HEK293 (cell line): Measurements from ENCODE around the gene TAS2R38.

Experiments used
- CTCF ChIA-PET: fragments of 350-600 bp; formaldehyde crosslinking; extraction: SDS; loops from one replicate; lab custom pipeline; 2021; ENCODE audit warnings: antibody characterized with exemption; lab: Yijun Ruan, JAX
- POLR2A ChIA-PET: fragments of 300-600 bp; formaldehyde crosslinking; extraction: SDS; loops from one replicate; lab custom pipeline; 2020; ENCODE audit warnings: antibody characterized with exemption, inconsistent platforms; lab: Yijun Ruan, JAX
- H3K27ac ChIP-seq: fragments of 200-500 bp; sonication (Bioruptor generic); 2 replicates; pipeline ENCODE4 v1.5.1; 2014; ENCODE audit warnings: low read depth, low read length, control low read depth, inconsistent platforms; ENCODE audit errors: extremely low read depth
- H3K36me3 ChIP-seq, 2 experiments: fragments of 200-500 bp in 1 of 2; sonication (Bioruptor generic) in 1 of 2; 1 replicate in 1 of 2; 2 replicates in 1 of 2; pipeline ENCODE4 v1.5.1; 2014 to 2017; ENCODE audit warnings: inconsistent platforms in 2 of 2, low read length in 2 of 2; ENCODE audit not compliant: control insufficient read depth in 2 of 2, insufficient read depth in 1 of 2
- H3K4me1 ChIP-seq: fragments of 200-500 bp; sonication (Bioruptor generic); 2 replicates; pipeline ENCODE4 v1.5.1; 2014; ENCODE audit warnings: mild to moderate bottlenecking, low read length, inconsistent platforms; ENCODE audit not compliant: control insufficient read depth, insufficient read depth
- H3K4me3 ChIP-seq: 2 replicates; pipeline ENCODE4 v1.5.1; 2011; ENCODE audit warnings: low read depth, mild to moderate bottlenecking, control low read depth, low read length, moderate library complexity
- H3K9me3 ChIP-seq: fragments of 200-500 bp; sonication (Bioruptor generic); 2 replicates; pipeline ENCODE4 v1.5.1; 2014; ENCODE audit warnings: low read depth, low read length, inconsistent platforms; ENCODE audit not compliant: control insufficient read depth, insufficient read depth
- AEBP2 ChIP-seq: fragments of 450-650 bp; formaldehyde crosslinking; IDR thresholded peaks from 2 replicates; pipeline ENCODE4 v1.5.1; 2016; ENCODE audit warnings: missing biosample characterization, missing genetic modification characterization, borderline replicate concordance
- BCL6B ChIP-seq: fragments of 450-650 bp; formaldehyde crosslinking; IDR thresholded peaks from 2 replicates; pipeline ENCODE4 v1.5.1; 2017; ENCODE audit warnings: missing biosample characterization, missing genetic modification characterization
- IKZF3 ChIP-seq: fragments of 450-650 bp; IDR thresholded peaks from 2 replicates; pipeline ENCODE4 v1.5.0; 2018; ENCODE audit warnings: missing biosample characterization, mild to moderate bottlenecking, missing genetic modification characterization, moderate library complexity
- MZF1 ChIP-seq: fragments of 450-650 bp; formaldehyde crosslinking; IDR thresholded peaks from 2 replicates; pipeline ENCODE4 v1.5.1; 2017; ENCODE audit warnings: missing biosample characterization, missing genetic modification characterization, borderline replicate concordance
- REPIN1 ChIP-seq: fragments of 450-650 bp; formaldehyde crosslinking; IDR thresholded peaks from 2 replicates; pipeline ENCODE4 v1.5.1; 2017; ENCODE audit warnings: missing biosample characterization, missing genetic modification characterization, low read depth
- ZBTB26 ChIP-seq: fragments of 450-650 bp; formaldehyde crosslinking; optimal IDR thresholded peaks from 2 replicates; pipeline ENCODE3; 2016; ENCODE audit warnings: missing biosample characterization, mild to moderate bottlenecking, missing genetic modification characterization
- ZBTB49 ChIP-seq: fragments of 450-650 bp; formaldehyde crosslinking; IDR thresholded peaks from 2 replicates; pipeline ENCODE4 v1.5.1; 2016; ENCODE audit warnings: missing biosample characterization, missing genetic modification characterization, low read depth
- ZFP3 ChIP-seq: fragments of 450-650 bp; formaldehyde crosslinking; IDR thresholded peaks from 2 replicates; pipeline ENCODE4 v1.5.1; 2016; ENCODE audit warnings: low read depth, missing biosample characterization, missing genetic modification characterization
- ZFP41 ChIP-seq: fragments of 450-650 bp; formaldehyde crosslinking; IDR thresholded peaks from 2 replicates; pipeline ENCODE4 v1.5.1; 2016; ENCODE audit warnings: missing biosample characterization, missing genetic modification characterization, borderline replicate concordance
- ZNF157 ChIP-seq: fragments of 450-650 bp; formaldehyde crosslinking; IDR thresholded peaks from 2 replicates; pipeline ENCODE4 v1.5.1; 2016; ENCODE audit warnings: missing biosample characterization, missing genetic modification characterization
- ZNF2 ChIP-seq: fragments of 450-650 bp; formaldehyde crosslinking; IDR thresholded peaks from 2 replicates; pipeline ENCODE4 v1.5.1; 2016; ENCODE audit warnings: missing biosample characterization, missing genetic modification characterization
- ZNF211 ChIP-seq: fragments of 450-650 bp; formaldehyde crosslinking; IDR thresholded peaks from 2 replicates; pipeline ENCODE4 v1.5.1; 2016; ENCODE audit warnings: low read depth, missing biosample characterization, missing genetic modification characterization
- ZNF280D ChIP-seq: fragments of 450-650 bp; formaldehyde crosslinking; IDR thresholded peaks from 2 replicates; pipeline ENCODE4 v1.5.1; 2016; ENCODE audit warnings: missing biosample characterization, missing genetic modification characterization
- ZNF311 ChIP-seq: fragments of 450-650 bp; formaldehyde crosslinking; IDR thresholded peaks from 2 replicates; pipeline ENCODE4 v1.5.1; 2017; ENCODE audit warnings: missing biosample characterization, missing genetic modification characterization, borderline replicate concordance
- ZNF530 ChIP-seq: fragments of 450-650 bp; formaldehyde crosslinking; IDR thresholded peaks from 2 replicates; pipeline ENCODE4 v1.5.1; 2016; ENCODE audit warnings: low read depth, missing biosample characterization, missing genetic modification characterization
- ZNF585B ChIP-seq: fragments of 450-650 bp; formaldehyde crosslinking; IDR thresholded peaks from 2 replicates; pipeline ENCODE4 v1.5.1; 2016; ENCODE audit warnings: missing biosample characterization, missing genetic modification characterization
- ZNF658 ChIP-seq: fragments of 450-650 bp; formaldehyde crosslinking; IDR thresholded peaks from 2 replicates; pipeline ENCODE4; 2016; ENCODE audit warnings: missing biosample characterization, missing genetic modification characterization
- ZNF776 ChIP-seq: fragments of 450-650 bp; formaldehyde crosslinking; IDR thresholded peaks from 2 replicates; pipeline ENCODE4 v1.5.0; 2017; ENCODE audit warnings: missing biosample characterization, missing genetic modification characterization, borderline replicate concordance

TAS2R38 gene

GRCh38 chr7:141956084-141956483 is 17.5 kb downstream of the TAS2R38 start:
- TF ChIP-seq ZNF2 (tag by site-specific recombination) (no peak), ZBTB49 (no peak), ZFP41 (tag by site-specific recombination) (no peak), BCL6B (tag by site-specific recombination) (no peak), REPIN1 (tag by site-specific recombination) (no peak), ZNF311 (tag by site-specific recombination) (no peak), ZFP3 (no peak), IKZF3 (tag by site-specific recombination) (no peak), ZNF211 (tag by site-specific recombination) (no peak), ZNF530 (tag by site-specific recombination) (no peak), ZNF776 (tag by site-specific recombination) (no peak)
- Histone ChIP-seq H3K9me3 (no peaks in the 10 kb centered on the region), H3K27ac (no peak overlapping the region), H3K36me3 (no peaks in the 10 kb centered on the region), H3K4me3 (no peak overlapping the region), H3K4me1 (no peaks in the 10 kb centered on the region)
- POLR2A ChIA-PET = no interaction called here
- CTCF ChIA-PET = no interaction called here

- no peak overlapping the region for H3K4me3 ChIP-seq
- H3K36me3 ChIP-seq = no peaks in the 10 kb centered on the region
- H3K27ac ChIP-seq = no peak overlapping the region
- POLR2A ChIA-PET = no interaction called here
- no peaks in the 10 kb centered on the region for H3K9me3 ChIP-seq
- CTCF ChIA-PET = no interaction called here
- TF ChIP-seq AEBP2 (tag by site-specific recombination) = no peak
- no peak for TF ChIP-seq ZBTB26 (tag by site-specific recombination)
- TF ChIP-seq MZF1 = no peak
- TF ChIP-seq, all 188 proteins: peak for 0
- H3K4me1 ChIP-seq = no peaks in the 10 kb centered on the region
These were observed 19.2 kb downstream of the TAS2R38 start for GRCh38 chr7:141954334-141954733.

- CTCF ChIA-PET = no interaction called here
- H3K27ac ChIP-seq = no peak overlapping the region
- no peaks in the 10 kb centered on the region for H3K36me3 ChIP-seq
- no peak for TF ChIP-seq ZNF280D
- no peak for TF ChIP-seq ZNF157 (tag by site-specific recombination)
- no peak for TF ChIP-seq ZNF658 (tag by site-specific recombination)
- no peak for TF ChIP-seq ZNF585B (tag by site-specific recombination)
- POLR2A ChIA-PET = no interaction called here
- no peaks in the 10 kb centered on the region for H3K9me3 ChIP-seq
- H3K4me3 ChIP-seq = no peak overlapping the region
- no peaks in the 10 kb centered on the region for H3K4me1 ChIP-seq
These were observed 21.1 kb downstream of the TAS2R38 start for GRCh38 chr7:141952461-141952860.
